ENCODE data around the gene MGAM2.

The MGAM2 gene

DNA sequence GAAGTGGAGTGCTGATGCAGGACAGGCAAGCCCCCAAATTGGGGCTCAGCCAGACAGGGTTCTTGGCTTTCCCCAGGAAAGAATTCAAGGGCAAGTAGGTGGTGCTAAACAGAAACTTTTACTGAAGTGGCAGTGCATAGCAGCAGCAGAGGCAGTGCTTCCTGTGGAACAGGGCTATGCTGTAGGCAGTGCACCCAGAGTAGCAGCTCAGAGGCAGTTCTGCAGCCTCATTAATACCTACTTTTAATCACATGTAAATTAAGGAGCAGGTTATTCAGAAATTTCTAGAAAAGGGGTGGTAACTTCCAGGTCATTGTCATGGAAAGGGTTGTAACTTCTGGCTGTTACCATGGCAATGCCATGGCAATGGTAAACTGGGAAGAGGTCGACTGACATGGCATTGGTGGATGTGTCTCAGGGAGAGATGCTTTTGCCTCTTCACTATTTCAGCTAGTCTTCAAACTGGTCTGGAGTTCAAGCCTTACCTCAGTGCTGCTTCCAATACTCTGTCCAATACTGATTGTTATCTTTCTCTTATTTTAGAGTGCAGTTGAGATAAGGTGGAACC is 117.1 kb downstream of the MGAM2 start:
- H3K79me2 ChIP-seq (ENCODE audit: insufficient read depth, low read length) = no peaks in the 10 kb centered on the region
- no peak overlapping the region for H3K9ac ChIP-seq (ENCODE audit: low read length)
- H3K27ac ChIP-seq (ENCODE audit: low read depth, low read length, poor library complexity, severe bottlenecking) = no peak overlapping the region
- no peak for TF ChIP-seq EZH2 (IDR thresholded peaks at IDR 0.05; ENCODE audit: borderline replicate concordance, low read length)
- TF ChIP-seq, protein P1, sequence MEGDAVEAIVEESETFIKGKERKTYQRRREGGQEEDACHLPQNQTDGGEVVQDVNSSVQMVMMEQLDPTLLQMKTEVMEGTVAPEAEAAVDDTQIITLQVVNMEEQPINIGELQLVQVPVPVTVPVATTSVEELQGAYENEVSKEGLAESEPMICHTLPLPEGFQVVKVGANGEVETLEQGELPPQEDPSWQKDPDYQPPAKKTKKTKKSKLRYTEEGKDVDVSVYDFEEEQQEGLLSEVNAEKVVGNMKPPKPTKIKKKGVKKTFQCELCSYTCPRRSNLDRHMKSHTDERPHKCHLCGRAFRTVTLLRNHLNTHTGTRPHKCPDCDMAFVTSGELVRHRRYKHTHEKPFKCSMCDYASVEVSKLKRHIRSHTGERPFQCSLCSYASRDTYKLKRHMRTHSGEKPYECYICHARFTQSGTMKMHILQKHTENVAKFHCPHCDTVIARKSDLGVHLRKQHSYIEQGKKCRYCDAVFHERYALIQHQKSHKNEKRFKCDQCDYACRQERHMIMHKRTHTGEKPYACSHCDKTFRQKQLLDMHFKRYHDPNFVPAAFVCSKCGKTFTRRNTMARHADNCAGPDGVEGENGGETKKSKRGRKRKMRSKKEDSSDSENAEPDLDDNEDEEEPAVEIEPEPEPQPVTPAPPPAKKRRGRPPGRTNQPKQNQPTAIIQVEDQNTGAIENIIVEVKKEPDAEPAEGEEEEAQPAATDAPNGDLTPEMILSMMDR (IDR thresholded peaks at IDR 0.05; ENCODE audit: low read length) = no peak
- H3K4me3 ChIP-seq (ENCODE audit: low read depth, low read length, poor library complexity, severe bottlenecking) = no peak overlapping the region
- H2AFZ ChIP-seq (ENCODE audit: low read length) = no peak overlapping the region
- H3K36me3 ChIP-seq (ENCODE audit: insufficient read depth, low read length) = no peaks in the 10 kb centered on the region
- no peaks in the 10 kb centered on the region for H3F3A ChIP-seq (ENCODE audit: insufficient read depth, low read length)
- H3K9me3 ChIP-seq (ENCODE audit: low read length) = no peaks in the 10 kb centered on the region
- no peaks in the 10 kb centered on the region for H3K4me1 ChIP-seq (ENCODE audit: insufficient read depth, low read length, severe bottlenecking)
- no peaks in the 10 kb centered on the region for H3K27me3 ChIP-seq (ENCODE audit: insufficient read depth, low read length)
- H4K20me1 ChIP-seq (ENCODE audit: insufficient read depth, low read length) = no peaks in the 10 kb centered on the region
- H3K9me2 ChIP-seq (ENCODE audit: low read depth, low read length) = no peaks in the 10 kb centered on the region
- H3K4me2 ChIP-seq (ENCODE audit: low read length) = no peak overlapping the region

DNA sequence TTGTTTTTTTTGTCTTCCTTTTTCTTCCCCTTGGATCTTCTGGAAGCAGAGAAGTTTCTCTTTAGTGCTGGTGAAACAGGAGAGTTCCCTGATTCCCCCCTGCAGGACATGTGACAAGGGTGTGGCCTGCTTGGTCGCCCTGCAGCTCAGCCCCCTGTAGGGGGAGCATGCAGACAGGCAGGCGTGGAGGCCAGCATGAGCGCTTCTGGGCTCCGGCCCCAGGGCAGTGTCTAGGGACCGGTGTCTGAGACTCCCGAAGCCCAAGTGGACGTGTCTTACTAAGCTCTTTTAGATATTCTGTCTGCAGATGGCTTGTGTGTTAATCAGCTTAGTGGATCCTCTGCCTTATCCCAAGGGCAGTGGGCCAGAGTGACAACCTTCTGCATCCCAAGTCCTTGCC is 120.2 kb downstream of the MGAM2 start:
- no peak overlapping the region for H3K4me3 ChIP-seq (ENCODE audit: low read depth, low read length, poor library complexity, severe bottlenecking)
- no peak overlapping the region for H3K27ac ChIP-seq (ENCODE audit: low read depth, low read length, poor library complexity, severe bottlenecking)
- no peaks in the 10 kb centered on the region for H3K9me3 ChIP-seq (ENCODE audit: low read length)
- no peaks in the 10 kb centered on the region for H3K4me1 ChIP-seq (ENCODE audit: insufficient read depth, low read length, severe bottlenecking)
- H3K79me2 ChIP-seq (ENCODE audit: insufficient read depth, low read length) = no peaks in the 10 kb centered on the region
- no peak overlapping the region for H3K4me2 ChIP-seq (ENCODE audit: low read length)
- no peak overlapping the region for H3K9ac ChIP-seq (ENCODE audit: low read length)
- no peaks in the 10 kb centered on the region for H3K27me3 ChIP-seq (ENCODE audit: insufficient read depth, low read length)
- no peak overlapping the region for H2AFZ ChIP-seq (ENCODE audit: low read length)
- H3K36me3 ChIP-seq (ENCODE audit: insufficient read depth, low read length) = no peaks in the 10 kb centered on the region
- H4K20me1 ChIP-seq (ENCODE audit: insufficient read depth, low read length) = no peaks in the 10 kb centered on the region
- TF ChIP-seq, protein P1 (IDR thresholded peaks at IDR 0.05; ENCODE audit: low read length) = peak; percentile 49
- TF ChIP-seq EZH2 (IDR thresholded peaks at IDR 0.05; ENCODE audit: borderline replicate concordance, low read length) = no peak
- H3K9me2 ChIP-seq (ENCODE audit: low read depth, low read length) = no peaks in the 10 kb centered on the region
- H3F3A ChIP-seq (ENCODE audit: insufficient read depth, low read length) = no peaks in the 10 kb centered on the region

DNA sequence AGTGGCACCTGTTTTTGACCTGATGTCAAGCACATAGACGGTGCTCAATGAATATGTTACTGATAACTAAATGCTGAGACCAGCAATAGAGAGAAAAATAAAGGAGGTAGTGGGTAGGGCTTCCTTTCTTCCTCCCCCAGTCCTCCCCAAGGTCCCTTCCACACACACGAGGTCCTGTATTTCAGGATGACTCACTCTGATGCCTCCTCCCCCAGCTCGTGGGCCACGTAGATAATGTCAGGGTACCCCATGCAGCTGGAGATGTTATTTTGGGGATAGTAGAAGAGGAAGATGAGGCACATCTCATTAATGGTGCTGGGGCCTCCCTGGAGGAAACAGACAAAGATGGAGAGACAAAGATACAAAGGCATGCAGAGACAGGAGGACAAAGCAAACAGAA is 129.0 kb downstream of the MGAM2 start:
- H3K79me2 ChIP-seq (ENCODE audit: insufficient read depth, low read length) = no peaks in the 10 kb centered on the region
- no peak overlapping the region for H3K4me2 ChIP-seq (ENCODE audit: low read length)
- H3K4me3 ChIP-seq (ENCODE audit: low read depth, low read length, poor library complexity, severe bottlenecking) = no peak overlapping the region
- H3K9me3 ChIP-seq (ENCODE audit: low read length) = no peaks in the 10 kb centered on the region
- no peak overlapping the region for H3K27ac ChIP-seq (ENCODE audit: low read depth, low read length, poor library complexity, severe bottlenecking)
- H3K9me2 ChIP-seq (ENCODE audit: low read depth, low read length) = no peaks in the 10 kb centered on the region
- no peak overlapping the region for H3K9ac ChIP-seq (ENCODE audit: low read length)
- no peaks in the 10 kb centered on the region for H3K27me3 ChIP-seq (ENCODE audit: insufficient read depth, low read length)
- H3F3A ChIP-seq (ENCODE audit: insufficient read depth, low read length) = no peaks in the 10 kb centered on the region
- no peaks in the 10 kb centered on the region for H4K20me1 ChIP-seq (ENCODE audit: insufficient read depth, low read length)
- H3K36me3 ChIP-seq (ENCODE audit: insufficient read depth, low read length) = no peaks in the 10 kb centered on the region
- H2AFZ ChIP-seq (ENCODE audit: low read length) = no peak overlapping the region
- no peaks in the 10 kb centered on the region for H3K4me1 ChIP-seq (ENCODE audit: insufficient read depth, low read length, severe bottlenecking)
- TF ChIP-seq, protein P1 (IDR thresholded peaks at IDR 0.05; ENCODE audit: low read length) = no peak
- no peak for TF ChIP-seq EZH2 (IDR thresholded peaks at IDR 0.05; ENCODE audit: borderline replicate concordance, low read length)

Data from OCI-LY1 (cell line).